Thyroid gland (tissue), 4 donors: ENCODE data around the gene NRDC.

Experiments used
- CTCF ChIP-seq, 6 experiments: fragments of 200-600 bp in 3 of 6; fragments of 450-650 bp in 3 of 6; sonication (generic) in 3 of 6; IDR thresholded peaks; one replicate each; pipeline ENCODE4 v1.5.1; 2016 to 2019; ENCODE audit warnings: antibody characterized with exemption in 6 of 6, mild to moderate bottlenecking in 2 of 6, inconsistent platforms in 1 of 6, moderate library complexity in 1 of 6
- POLR2A ChIP-seq, 2 donors: fragments of 450-650 bp; IDR thresholded peaks; one replicate each; pipeline ENCODE4 v1.6.1; 2017; ENCODE audit warnings: antibody characterized with exemption in 2 of 2, mild to moderate bottlenecking in 2 of 2, moderate library complexity in 1 of 2

GRCh38 chr1:51753969-51754368 is 124.6 kb downstream of the NRDC start:
- TF ChIP-seq CTCF (IDR thresholded peaks at IDR 0.05): no peak
- TF ChIP-seq POLR2A (IDR thresholded peaks at IDR 0.05): no peak
